SHP77 (cell line): ENCODE measurements around the gene CLTB.

Experiments used
- DNase-seq, 2 experiments: peaks; one replicate each; lab custom pipeline; 2025; lab: John Stamatoyannopoulos, UW

The CLTB gene

GRCh38 chr5:176401281-176402205 lies 14.8 kb downstream of the CLTB start:
- no peak for DNase-seq

- no peak for DNase-seq
These were observed 15.8 kb downstream of the CLTB start for GRCh38 chr5:176400382-176401156.

- DNase-seq = no peak
These were observed 18.5 kb downstream of the CLTB start for GRCh38 chr5:176397736-176398420.

GRCh38 chr5:176396330-176396729 lies 20.0 kb downstream of the CLTB start:
- no peak for DNase-seq

- DNase-seq = no peak
These were observed 21.3 kb downstream of the CLTB start for GRCh38 chr5:176394881-176395675.

DNA sequence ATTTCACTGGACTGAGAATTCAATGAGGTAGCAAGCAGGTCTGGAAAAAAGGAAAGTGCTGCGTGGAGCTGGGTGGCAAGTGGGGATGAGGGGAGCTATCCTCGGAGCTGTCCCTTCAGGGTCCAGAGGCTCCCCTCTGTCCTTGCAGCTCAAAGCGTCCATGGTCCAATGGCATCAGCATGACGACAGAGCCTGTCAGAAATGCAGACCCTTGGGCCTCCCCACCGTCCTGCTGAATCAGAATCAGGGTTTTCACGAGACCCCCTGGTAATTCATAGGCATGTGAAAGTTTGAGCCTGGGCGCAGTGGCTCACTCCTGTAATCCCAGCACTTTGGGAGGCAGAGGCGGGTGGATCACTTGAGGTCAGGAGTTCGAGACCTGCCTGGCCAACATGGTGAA lies 22.2 kb downstream of the CLTB start:
- no peak for DNase-seq

- no peak for DNase-seq
These were observed 23.8 kb downstream of the CLTB start for GRCh38 chr5:176392526-176392925.

GRCh38 chr5:176391999-176392398 lies 24.3 kb downstream of the CLTB start:
- DNase-seq = no peak

DNA sequence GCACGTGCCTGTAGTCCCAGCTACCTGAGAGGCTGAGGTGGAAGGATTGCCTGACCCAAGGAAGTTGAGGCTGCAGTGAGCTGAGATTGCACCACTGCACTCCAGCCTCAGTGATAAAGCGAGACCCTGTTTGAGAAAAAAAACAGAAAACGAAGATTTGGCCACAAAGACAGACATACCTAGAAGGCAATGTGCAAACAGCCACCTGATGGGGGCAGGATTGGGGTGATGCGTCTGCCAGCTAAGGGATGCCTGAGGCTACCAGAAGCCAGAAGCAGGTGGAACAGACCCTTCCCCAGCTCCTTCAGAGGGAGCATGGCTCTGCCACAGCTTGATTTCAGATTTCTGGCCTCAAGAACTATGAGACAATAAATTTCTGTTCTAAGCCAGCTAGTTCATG lies 24.9 kb downstream of the CLTB start:
- no peak for DNase-seq

GRCh38 chr5:176389135-176390123 lies 26.9 kb downstream of the CLTB start:
- DNase-seq = peak; percentile 62 to 67

DNA sequence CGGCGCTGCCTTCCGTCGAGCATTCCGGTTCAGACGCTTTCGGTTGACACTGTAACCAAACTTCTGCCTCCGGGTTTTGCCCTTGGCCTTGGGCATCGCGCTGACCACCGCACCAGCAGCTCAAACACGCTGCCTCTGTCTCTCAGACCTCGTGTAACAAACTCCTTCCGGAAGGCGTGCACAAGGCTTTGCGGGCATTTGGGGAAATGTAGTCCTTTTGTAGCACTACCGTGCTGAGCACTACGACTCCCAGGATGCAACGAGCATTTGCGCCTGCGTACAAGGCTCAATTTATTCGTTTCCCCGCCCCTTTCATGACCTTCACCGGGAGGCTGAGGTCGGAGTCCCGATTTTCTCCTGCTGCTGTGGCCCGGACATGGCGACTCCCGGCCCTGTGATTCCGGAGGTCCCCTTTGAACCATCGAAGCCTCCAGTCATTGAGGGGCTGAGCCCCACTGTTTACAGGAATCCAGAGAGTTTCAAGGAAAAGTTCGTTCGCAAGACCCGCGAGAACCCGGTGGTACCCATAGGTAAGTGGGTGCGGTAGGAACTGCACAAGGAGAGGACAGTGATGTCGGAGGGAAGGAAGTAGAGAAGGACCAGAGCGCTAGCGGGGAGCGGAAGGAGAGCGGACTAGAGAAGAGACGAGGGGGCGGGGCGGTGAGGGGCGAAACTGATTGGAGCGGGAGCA lies 27.8 kb downstream of the CLTB start, which contains the start of the genes HIGD2A and NOP16:
Gene HIGD2A, plus strand, starts transcription at position 308 of the 691 bp plus-strand sequence. Its CDS starts 69 bp downstream, at position 377.
Gene NOP16, minus strand, starts transcription at position 155 of the 691 bp plus-strand sequence. Its CDS starts 59 bp downstream, at position 96.
- peak; percentile 98 to 99 for DNase-seq

DNA sequence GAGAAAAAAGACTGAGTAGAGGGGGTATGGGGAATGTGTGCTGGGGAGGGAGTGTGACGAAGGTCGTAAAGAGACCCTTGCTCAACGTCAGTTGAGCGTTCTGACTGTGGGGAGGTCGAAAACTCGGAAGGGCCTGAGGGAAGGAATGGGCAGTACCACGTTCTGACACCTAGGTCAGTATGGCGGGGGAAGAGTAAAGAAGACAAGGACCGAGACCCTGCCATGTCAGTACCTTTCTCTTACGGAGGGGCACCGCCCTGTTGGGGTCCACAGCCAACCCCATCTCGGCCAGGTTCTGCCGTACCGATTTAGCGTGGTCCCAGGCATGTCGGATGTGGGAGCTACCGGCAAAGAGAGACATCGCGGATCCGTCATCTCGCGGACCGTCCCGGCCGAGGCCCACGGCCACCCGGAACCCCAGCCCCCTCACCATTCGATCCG lies 28.3 kb downstream of the CLTB start:
- no peak for DNase-seq

DNA sequence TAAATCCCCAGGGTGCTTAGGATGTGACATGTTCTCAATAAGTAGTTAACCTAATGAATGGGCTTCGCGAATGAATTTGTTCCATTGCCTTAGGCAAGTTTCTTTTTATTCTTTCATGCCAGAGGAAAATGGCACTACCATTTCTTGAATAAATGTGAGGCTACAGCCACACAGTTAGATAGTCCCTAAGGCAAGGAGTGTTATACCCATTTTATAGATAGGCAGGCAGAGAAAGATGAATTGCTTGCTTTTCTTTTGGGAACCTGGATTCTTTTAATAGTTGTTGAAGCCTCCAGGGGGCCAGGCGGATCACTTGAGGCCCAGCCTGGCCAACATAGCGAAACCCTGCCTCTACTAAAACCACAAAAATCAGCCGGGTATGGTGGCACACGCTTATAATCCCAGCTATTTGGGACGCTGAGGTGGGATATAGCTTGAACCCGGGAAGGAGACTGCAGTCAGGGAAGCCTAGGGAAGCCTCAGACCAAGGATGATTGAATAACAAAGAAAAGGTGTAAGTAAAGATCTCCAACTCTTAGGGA lies 28.9 kb downstream of the CLTB start:
- no peak for DNase-seq

- no peak for DNase-seq
These were observed 29.8 kb downstream of the CLTB start for GRCh38 chr5:176386491-176386890.

DNA sequence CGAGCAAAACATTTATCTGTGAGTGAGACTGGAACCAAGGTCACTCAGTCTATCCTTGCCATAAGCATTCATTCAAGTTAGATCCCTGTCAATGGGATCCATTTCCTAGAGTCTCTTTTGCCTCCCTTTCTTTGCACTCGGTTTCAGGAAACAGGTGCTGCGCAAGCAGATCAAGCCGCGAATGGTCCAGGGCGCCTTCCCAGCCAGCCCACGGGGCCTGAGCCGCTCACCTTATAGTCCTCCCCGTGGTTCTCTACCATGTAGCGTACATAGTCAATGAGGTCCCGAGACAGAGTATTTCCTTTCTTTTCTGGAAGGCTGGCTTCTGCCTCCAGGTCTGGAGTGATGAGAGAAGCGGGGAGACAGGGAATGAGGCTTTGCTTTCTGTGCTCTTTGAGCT lies 31.3 kb downstream of the CLTB start:
- no peak for DNase-seq

DNA sequence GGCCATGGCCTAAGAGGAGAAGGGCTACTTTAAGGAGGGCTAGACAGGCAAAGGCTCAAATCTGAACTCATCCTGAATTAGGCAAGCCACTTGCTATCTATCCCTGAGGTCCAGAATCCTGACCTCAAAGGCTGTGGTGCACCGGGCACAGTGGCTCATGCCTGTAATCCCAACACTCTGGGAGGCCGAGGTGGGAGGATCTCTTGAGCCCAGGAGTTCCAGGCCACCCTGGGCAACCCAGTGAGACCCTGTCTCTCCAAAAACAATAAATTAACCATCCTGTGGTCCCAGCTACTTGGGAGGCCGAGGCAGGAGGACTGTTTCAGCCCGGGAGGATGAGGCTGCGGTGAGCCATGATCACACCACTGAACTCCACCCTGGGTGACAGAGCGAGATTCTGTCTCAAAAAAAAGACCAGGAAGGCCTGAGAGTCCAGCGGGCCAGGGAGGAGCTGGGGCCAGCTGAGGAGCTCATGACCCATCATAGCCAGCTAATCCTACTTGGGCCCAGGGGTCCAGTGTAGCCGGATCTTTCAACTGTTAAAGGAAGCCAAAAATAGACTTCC lies 31.9 kb downstream of the CLTB start:
- DNase-seq = no peak

GRCh38 chr5:176383961-176384360 lies 32.4 kb downstream of the CLTB start:
- no peak for DNase-seq

DNA sequence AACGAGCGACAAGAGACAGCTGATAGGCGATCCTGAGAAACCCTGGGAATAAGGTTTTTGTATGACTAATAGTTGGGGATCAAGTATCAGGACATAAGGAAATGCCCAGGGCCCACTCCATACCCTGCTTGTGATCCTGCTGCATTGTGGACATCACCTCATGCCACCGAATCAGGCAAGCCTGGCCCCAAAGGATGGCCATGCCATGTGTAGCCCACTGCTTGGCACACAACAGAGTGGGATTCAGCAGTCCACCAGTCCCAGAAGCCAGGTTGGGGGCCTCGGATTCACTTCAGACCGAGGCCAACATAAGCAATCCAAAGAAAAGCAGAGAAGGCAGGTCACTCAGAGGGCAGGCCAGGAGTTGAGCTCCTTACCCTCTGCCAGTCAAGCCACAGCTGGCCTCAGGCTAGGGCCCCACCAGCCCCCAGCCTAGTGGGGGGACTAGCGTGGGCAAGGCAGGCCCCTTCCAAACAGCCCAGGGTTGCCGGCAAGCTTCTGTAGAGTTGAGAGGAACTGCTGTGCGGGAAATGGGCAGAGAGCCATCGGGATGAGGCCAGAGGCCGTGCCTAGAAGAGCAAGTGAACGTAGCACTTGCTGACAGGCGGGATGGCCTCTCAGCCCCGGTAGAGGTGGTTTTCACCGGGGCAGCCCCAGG lies 33.0 kb downstream of the CLTB start:
- DNase-seq = no peak
